Measurements from ENCODE around the gene NR3C1. TPM values are rescaled to one million over a fixed set of nuclear protein-coding genes. Genes with fewer than 3 reads are reported as not detected.

Gene NR3C1
- polyA plus RNA-seq, 1 donor from 2014 or later: 2.3 TPM

DNA sequence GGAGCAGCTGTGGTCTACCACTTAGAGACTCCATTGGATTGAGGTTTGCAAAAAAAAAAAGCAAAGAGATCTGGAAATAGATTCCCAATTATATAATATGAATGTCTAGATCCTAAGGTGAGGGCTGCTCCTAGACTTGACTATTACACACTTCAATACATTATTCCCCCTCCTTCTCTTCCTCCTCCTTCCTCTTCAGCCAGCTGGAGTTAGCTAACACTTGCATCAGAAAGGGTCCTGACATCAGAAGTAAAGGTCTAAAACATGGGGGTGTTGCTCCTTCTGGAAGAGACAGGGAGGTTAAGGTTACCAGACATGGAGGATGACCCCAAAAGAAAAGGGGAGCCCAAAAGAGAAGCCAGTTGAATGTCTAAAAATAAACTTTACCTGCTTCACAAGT is 12.9 kb upstream of the NR3C1 start:
- H3F3A ChIP-seq (ENCODE audit: insufficient read depth, low read length, poor library complexity, severe bottlenecking): no peaks in the 10 kb centered on the region
- no peak overlapping the region for H2AFZ ChIP-seq (ENCODE audit: low read depth, low read length)
- no peaks in the 10 kb centered on the region for H3K27me3 ChIP-seq (ENCODE audit: insufficient read depth, low read depth, low read length)
- TF ChIP-seq POLR2AphosphoS5 (IDR thresholded peaks at IDR 0.05) (no peak), TAF1 (IDR thresholded peaks at IDR 0.05; ENCODE audit: low read depth) (no peak), MXI1 (conservative IDR thresholded peaks at IDR 0.05; ENCODE audit: poor library complexity, severe bottlenecking) (no peak), EZH2 (IDR thresholded peaks at IDR 0.05; ENCODE audit: borderline replicate concordance, insufficient read depth, low read length, poor library complexity, severe bottlenecking) (no peak), EP300 (conservative IDR thresholded peaks at IDR 0.05; ENCODE audit: poor library complexity, severe bottlenecking) (no peak), SMC3 (conservative IDR thresholded peaks at IDR 0.05; ENCODE audit: poor library complexity) (no peak), RAD21 (conservative IDR thresholded peaks at IDR 0.05) (no peak)
- TF ChIP-seq, protein P1, sequence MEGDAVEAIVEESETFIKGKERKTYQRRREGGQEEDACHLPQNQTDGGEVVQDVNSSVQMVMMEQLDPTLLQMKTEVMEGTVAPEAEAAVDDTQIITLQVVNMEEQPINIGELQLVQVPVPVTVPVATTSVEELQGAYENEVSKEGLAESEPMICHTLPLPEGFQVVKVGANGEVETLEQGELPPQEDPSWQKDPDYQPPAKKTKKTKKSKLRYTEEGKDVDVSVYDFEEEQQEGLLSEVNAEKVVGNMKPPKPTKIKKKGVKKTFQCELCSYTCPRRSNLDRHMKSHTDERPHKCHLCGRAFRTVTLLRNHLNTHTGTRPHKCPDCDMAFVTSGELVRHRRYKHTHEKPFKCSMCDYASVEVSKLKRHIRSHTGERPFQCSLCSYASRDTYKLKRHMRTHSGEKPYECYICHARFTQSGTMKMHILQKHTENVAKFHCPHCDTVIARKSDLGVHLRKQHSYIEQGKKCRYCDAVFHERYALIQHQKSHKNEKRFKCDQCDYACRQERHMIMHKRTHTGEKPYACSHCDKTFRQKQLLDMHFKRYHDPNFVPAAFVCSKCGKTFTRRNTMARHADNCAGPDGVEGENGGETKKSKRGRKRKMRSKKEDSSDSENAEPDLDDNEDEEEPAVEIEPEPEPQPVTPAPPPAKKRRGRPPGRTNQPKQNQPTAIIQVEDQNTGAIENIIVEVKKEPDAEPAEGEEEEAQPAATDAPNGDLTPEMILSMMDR (IDR thresholded peaks at IDR 0.05; ENCODE audit: poor library complexity, severe bottlenecking): no peak
- TF ChIP-seq, protein P2, sequence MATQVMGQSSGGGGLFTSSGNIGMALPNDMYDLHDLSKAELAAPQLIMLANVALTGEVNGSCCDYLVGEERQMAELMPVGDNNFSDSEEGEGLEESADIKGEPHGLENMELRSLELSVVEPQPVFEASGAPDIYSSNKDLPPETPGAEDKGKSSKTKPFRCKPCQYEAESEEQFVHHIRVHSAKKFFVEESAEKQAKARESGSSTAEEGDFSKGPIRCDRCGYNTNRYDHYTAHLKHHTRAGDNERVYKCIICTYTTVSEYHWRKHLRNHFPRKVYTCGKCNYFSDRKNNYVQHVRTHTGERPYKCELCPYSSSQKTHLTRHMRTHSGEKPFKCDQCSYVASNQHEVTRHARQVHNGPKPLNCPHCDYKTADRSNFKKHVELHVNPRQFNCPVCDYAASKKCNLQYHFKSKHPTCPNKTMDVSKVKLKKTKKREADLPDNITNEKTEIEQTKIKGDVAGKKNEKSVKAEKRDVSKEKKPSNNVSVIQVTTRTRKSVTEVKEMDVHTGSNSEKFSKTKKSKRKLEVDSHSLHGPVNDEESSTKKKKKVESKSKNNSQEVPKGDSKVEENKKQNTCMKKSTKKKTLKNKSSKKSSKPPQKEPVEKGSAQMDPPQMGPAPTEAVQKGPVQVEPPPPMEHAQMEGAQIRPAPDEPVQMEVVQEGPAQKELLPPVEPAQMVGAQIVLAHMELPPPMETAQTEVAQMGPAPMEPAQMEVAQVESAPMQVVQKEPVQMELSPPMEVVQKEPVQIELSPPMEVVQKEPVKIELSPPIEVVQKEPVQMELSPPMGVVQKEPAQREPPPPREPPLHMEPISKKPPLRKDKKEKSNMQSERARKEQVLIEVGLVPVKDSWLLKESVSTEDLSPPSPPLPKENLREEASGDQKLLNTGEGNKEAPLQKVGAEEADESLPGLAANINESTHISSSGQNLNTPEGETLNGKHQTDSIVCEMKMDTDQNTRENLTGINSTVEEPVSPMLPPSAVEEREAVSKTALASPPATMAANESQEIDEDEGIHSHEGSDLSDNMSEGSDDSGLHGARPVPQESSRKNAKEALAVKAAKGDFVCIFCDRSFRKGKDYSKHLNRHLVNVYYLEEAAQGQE (IDR thresholded peaks at IDR 0.05; ENCODE audit: borderline replicate concordance): no peak
- H3K27ac ChIP-seq (ENCODE audit: low read length): no peak overlapping the region
- no peak overlapping the region for H3K9ac ChIP-seq (ENCODE audit: low read length)
- no peak overlapping the region for H3K4me2 ChIP-seq (ENCODE audit: low read length)
- no peak overlapping the region for H3K4me3 ChIP-seq (ENCODE audit: low read length)
- no peaks in the 10 kb centered on the region for H3K9me2 ChIP-seq (ENCODE audit: insufficient read depth, low read length)
- no peaks in the 10 kb centered on the region for H3K9me3 ChIP-seq (ENCODE audit: low read length)
- H3K79me2 ChIP-seq (replicated peaks; ENCODE audit: insufficient read depth, low read length): no peaks in the 10 kb centered on the region
- H3K36me3 ChIP-seq (ENCODE audit: insufficient read depth, low read length): no peaks in the 10 kb centered on the region
- H4K20me1 ChIP-seq (ENCODE audit: insufficient read depth): no peaks in the 10 kb centered on the region

DNA sequence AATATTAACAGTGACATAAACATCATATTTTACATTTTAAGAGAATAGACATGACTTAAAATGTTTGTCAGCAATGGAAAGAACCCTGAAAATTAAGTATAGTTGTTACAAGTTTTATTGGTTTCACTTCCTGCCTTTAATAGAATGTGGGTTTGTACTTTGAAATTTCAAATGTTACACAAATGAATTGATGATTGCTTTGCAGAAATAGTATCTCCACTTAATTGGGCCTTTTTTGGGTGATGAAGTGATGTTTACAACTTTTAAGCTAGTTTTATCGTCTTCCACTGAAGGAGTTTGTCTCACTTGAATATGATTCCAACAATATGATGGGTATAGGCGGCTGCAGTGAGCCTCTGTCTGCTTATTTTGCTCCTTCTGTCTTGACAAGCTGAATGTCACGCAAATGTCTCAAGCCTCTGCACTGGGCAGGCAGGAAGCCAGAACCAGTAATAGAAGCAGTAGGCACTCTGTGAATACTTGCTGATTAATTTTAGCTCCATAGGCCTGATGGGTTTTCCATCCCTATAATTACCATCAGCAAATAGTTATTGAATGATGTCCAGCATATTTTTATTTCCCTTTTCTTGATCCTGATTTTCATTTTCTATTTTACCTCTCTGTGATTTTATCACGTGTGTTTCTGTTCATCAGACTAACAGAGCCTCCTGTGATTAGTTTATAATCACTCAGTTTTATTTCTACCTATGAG is 10.6 kb upstream of the NR3C1 start:
- no peak overlapping the region for H3K4me3 ChIP-seq (ENCODE audit: low read length)
- no peak overlapping the region for H3K27ac ChIP-seq (ENCODE audit: low read length)
- no peak overlapping the region for H3K9ac ChIP-seq (ENCODE audit: low read length)
- H3K9me2 ChIP-seq (ENCODE audit: insufficient read depth, low read length): no peaks in the 10 kb centered on the region
- H3K36me3 ChIP-seq (ENCODE audit: insufficient read depth, low read length): no peaks in the 10 kb centered on the region
- no peaks in the 10 kb centered on the region for H4K20me1 ChIP-seq (ENCODE audit: insufficient read depth)
- no peak overlapping the region for H2AFZ ChIP-seq (ENCODE audit: low read depth, low read length)
- H3K4me2 ChIP-seq (ENCODE audit: low read length): no peak overlapping the region
- TF ChIP-seq POLR2AphosphoS5 (IDR thresholded peaks at IDR 0.05): no peak
- no peak for TF ChIP-seq EZH2 (IDR thresholded peaks at IDR 0.05; ENCODE audit: borderline replicate concordance, insufficient read depth, low read length, poor library complexity, severe bottlenecking)
- TF ChIP-seq SMC3 (conservative IDR thresholded peaks at IDR 0.05; ENCODE audit: poor library complexity): no peak
- TF ChIP-seq, protein P1 (IDR thresholded peaks at IDR 0.05; ENCODE audit: poor library complexity, severe bottlenecking): no peak
- H3K79me2 ChIP-seq (replicated peaks; ENCODE audit: insufficient read depth, low read length): no peaks in the 10 kb centered on the region
- H3K27me3 ChIP-seq (ENCODE audit: insufficient read depth, low read depth, low read length): no peaks in the 10 kb centered on the region
- no peaks in the 10 kb centered on the region for H3F3A ChIP-seq (ENCODE audit: insufficient read depth, low read length, poor library complexity, severe bottlenecking)
- H3K9me3 ChIP-seq (ENCODE audit: low read length): no peaks in the 10 kb centered on the region

Measured in neural cell (in vitro differentiated cells).